Left hindlimb (tissue), 1 donor: ENCODE data around the gene TCTN1.
"Not testable (repeated sequence)": the region's sequence is repeated elsewhere in the genome, so short reads cannot be mapped to it uniquely, and the experiment has no call there.

ENCODE experiments used
- DNase-seq: peaks from one replicate; pipeline ENCODE4 v3.0.0-alpha.2; 2018

TCTN1 gene

DNA sequence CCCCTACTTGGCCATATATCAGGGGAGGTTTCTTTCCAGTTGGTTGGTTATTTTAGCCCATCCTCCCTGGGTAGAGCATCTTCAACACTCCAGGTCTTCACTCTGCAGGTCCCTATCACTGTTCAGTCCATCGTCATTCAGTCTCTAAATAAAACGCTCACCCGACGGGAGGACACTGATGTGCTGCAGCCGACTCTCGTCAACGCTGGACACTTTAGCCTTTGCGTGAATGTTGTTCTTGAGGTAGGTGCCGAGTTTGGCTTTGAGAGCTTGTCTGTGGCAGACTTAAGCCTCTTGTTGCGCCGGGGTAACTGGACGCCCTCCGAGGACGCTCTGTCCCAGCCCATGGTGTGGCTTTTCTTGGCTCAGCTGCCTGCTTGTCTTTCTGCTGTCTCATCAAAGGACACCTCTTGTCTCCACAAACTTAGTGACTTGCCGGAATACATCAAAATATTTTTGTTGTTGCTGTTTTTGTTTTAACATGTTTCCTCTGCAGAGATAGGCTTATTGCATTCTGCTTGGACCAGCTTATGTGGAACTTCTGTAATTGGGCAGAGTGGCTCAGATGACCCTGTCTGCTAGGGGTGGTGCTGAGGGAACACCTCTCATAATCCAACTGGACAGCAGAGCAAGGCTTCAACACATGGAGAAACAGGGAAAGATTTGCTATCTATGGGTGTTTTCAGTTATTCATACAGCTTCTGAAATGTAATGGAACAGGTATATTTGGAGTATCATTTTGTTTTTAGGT lies 26.5 kb downstream of the TCTN1 start:
- DNase-seq, result no peak

- no peak for DNase-seq
These were observed 27.6 kb downstream of the TCTN1 start for GRCh38 chr12:110641521-110641920.

GRCh38 chr12:110647631-110648040 lies 33.7 kb downstream of the TCTN1 start:
- DNase-seq, result no peak

DNA sequence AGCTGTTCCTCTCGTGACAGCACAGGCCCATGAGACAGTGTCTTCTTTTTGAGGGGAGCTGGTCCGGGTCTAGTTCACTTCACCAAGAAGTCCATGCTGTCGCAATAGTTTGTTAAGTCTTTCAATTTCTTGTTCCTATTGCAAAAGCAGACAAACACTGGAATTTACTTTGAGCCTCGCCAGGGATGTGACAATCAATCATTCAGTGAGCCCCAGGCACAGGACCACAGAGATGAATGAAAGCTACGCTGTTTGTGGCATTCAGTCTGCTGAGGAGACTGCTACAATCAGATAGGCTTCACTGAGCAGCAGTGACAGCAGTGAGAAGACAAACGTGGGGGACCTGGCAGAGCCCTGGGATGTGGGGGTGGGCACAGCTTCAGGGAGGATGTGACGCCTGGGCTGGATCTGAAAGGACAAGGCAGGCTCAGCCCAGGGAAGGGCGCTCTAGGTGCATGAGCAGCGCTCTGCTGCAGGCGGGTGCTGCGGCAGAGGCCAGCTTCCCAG lies 35.5 kb downstream of the TCTN1 start:
- DNase-seq, result no peak

DNA sequence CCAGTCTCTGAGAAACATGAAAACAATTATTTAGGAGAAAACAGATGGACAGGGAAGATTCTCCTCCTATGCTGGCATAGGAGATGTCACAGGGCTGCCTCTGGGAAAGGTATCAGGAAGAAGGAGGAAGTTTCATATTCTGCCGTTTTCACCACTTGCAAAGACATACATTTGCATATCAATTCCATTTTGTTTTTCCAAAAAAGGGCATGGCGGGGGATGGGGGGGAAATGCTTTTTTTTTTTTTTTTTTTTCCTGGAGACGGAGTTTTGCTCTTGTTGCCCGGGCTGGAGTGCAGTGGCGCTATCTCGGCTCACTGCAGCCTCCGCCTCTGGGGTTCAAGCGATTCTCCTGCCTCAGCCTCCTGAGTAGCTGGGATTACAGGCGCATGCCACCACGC lies 40.3 kb downstream of the TCTN1 start:
- DNase-seq, result not testable (repeated sequence)

GRCh38 chr12:110656071-110656655 lies 42.2 kb downstream of the TCTN1 start:
- DNase-seq, result no peak

DNA sequence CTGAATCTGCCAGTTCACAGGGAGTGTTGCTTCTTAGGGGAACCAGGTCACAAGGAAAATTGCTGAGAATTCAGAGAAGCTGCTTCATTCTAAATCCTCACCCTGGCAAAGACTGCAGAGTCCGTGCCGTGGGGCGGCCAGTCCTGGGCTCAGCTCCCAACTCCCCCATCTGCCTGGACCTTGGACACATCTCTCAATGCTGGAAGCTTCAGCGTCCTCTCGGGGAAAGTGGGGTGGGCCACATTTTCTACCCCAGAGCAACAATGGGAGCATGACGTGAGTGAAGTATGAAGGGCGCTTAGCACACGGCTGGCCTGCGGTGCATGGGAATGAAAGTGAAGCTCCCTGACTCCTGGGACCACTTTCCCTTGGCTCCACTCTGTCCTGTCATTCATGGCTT lies 43.8 kb downstream of the TCTN1 start:
- DNase-seq, result no peak

GRCh38 chr12:110658242-110658641 lies 44.3 kb downstream of the TCTN1 start:
- DNase-seq, result no peak

DNA sequence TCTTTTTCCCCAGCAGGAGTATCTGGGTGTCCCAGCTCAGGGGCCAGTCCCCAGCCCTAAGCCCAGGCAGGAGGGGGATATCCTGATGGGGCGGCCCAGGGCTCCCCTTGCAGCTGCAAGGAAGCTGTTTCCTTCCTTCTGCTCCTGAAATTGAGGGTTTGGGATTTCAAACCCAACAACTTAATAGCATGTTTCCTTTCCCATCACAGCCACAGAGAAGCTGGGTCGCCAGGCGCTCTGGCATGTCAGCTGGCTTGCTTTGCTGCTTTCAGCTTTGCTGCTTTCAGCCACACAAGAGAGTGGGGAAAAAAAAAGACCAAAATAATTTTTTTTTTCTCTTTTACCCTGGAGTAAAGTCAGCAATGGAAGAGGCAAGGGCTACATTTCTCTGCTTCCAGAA lies 44.9 kb downstream of the TCTN1 start:
- peak; percentile 64 for DNase-seq

GRCh38 chr12:110661337-110661972 lies 47.5 kb downstream of the TCTN1 start:
- DNase-seq, result no peak

DNA sequence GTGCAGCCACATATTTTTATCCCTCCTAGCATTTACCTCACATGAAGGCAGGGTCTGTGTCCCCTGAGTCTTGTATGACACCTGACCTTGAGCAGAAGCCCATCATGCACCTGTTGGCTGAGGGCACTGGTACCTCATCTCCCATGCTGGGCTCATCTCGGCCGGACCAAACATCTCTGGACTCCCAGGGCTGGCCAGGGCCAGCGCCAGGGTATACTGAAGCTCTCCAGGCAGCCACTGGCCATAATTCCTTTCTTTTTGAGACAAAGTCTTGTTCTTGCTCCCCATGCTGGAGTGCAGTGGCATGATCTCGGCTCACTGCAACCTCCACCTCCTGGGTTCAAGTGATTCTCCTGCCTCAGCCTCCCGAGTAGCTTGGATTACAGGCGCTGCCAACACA lies 53.0 kb downstream of the TCTN1 start:
- no peak for DNase-seq

DNA sequence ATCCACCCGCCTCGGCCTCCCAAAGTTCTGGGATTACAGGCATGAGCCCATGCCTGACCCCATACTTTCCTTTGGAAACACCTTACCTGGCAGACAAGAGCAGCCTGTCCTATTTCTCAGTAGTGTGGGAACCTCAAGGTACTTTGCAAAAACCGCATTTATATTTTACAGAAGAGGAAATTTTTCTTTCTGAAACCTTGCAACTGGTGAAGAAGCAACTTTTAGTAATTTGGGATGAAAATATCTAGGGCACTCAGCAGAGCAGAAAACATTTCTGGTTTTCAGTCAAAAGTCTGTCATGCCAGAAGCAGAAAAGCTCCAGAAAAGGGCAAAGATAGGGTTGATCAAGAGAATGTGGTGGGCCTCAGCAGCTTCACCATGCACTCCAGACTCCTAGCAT lies 53.7 kb downstream of the TCTN1 start:
- DNase-seq, result no peak

- no peak for DNase-seq
These were observed 54.7 kb downstream of the TCTN1 start for GRCh38 chr12:110668480-110669192.

DNA sequence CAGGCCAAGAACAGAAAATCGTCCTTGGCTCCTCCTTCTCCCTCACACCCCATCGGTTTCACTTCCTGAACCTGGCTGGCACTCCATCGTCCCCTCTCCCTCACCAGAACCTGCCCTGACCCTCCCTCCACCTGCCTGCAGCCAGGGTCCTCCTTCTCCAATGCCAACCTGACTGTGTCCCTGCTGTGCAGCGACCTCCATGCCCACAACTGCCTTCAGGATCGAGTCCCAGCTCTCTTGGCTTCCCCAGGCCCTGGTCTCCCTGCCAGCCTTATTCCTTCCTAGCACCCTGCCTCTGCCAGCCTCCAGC lies 55.2 kb downstream of the TCTN1 start:
- no peak for DNase-seq

GRCh38 chr12:110670161-110670701 lies 56.3 kb downstream of the TCTN1 start:
- no peak for DNase-seq

- no peak for DNase-seq
These were observed 62.2 kb downstream of the TCTN1 start for GRCh38 chr12:110676171-110676570.

- no peak for DNase-seq
These were observed 63.4 kb downstream of the TCTN1 start for GRCh38 chr12:110677206-110677911.

DNA sequence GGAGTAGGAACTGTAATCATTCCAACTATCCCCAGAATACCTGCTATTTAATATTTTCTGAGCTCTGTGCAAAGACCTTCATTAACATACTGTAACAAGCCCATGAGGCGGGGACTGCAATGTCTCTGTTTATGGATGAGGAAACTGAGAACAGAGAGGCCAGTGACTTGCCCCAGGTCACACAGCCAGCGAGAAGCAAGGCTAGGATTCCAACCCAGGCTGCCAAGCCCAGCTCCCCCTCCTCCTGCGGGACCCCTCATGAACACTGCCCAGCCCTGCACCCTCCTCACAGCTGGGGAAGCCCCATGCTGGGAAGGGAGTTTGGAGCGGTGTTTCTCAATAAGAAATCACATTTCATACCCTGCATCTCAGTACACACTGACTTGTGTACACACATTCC lies 64.1 kb downstream of the TCTN1 start:
- DNase-seq, result no peak

GRCh38 chr12:110679201-110679600 lies 65.3 kb downstream of the TCTN1 start:
- no peak for DNase-seq

- DNase-seq, result no peak
These were observed 66.1 kb downstream of the TCTN1 start for GRCh38 chr12:110680032-110680431.

- no peak for DNase-seq
These were observed 70.0 kb downstream of the TCTN1 start for GRCh38 chr12:110683888-110684287.

- no peak for DNase-seq
These were observed 70.4 kb downstream of the TCTN1 start for GRCh38 chr12:110684312-110684836.
